SU-DHL-6 (cell line): ENCODE results near the gene MATCAP1.

ENCODE experiments used
- CTCF ChIP-seq: fragments of 200-600 bp; sonication (generic); IDR thresholded peaks from one replicate; pipeline ENCODE4 v1.5.1; 2017; ENCODE audit warnings: antibody characterized with exemption, mild to moderate bottlenecking, low read length, moderate library complexity; ENCODE audit not compliant: insufficient read depth, poor library complexity, severe bottlenecking
- EZH2phosphoT487 ChIP-seq: fragments of 200-600 bp; sonication (generic), shearing (Covaris generic); conservative IDR thresholded peaks from 2 replicates; pipeline ENCODE4 v1.6.1; 2018; ENCODE audit warnings: mild to moderate bottlenecking, antibody characterized with exemption, low read length, moderate library complexity, mixed read lengths

GRCh38 chr16:67191411-67191994, 7.7 kb upstream of the MATCAP1 start:
- TF ChIP-seq CTCF: no peak
- TF ChIP-seq EZH2phosphoT487: no peak
